ENCODE measurements around the gene S100A6.

- TF ChIP-seq ZNF425 (CRISPR knock-in tag; conservative IDR thresholded peaks at IDR 0.05): no peak
- no peak for TF ChIP-seq CTCF (IDR thresholded peaks at IDR 0.05)
- TF ChIP-seq AFF4 (CRISPR knock-in tag; IDR thresholded peaks at IDR 0.05; ENCODE audit: borderline replicate concordance): no peak
- TF ChIP-seq, protein P1, sequence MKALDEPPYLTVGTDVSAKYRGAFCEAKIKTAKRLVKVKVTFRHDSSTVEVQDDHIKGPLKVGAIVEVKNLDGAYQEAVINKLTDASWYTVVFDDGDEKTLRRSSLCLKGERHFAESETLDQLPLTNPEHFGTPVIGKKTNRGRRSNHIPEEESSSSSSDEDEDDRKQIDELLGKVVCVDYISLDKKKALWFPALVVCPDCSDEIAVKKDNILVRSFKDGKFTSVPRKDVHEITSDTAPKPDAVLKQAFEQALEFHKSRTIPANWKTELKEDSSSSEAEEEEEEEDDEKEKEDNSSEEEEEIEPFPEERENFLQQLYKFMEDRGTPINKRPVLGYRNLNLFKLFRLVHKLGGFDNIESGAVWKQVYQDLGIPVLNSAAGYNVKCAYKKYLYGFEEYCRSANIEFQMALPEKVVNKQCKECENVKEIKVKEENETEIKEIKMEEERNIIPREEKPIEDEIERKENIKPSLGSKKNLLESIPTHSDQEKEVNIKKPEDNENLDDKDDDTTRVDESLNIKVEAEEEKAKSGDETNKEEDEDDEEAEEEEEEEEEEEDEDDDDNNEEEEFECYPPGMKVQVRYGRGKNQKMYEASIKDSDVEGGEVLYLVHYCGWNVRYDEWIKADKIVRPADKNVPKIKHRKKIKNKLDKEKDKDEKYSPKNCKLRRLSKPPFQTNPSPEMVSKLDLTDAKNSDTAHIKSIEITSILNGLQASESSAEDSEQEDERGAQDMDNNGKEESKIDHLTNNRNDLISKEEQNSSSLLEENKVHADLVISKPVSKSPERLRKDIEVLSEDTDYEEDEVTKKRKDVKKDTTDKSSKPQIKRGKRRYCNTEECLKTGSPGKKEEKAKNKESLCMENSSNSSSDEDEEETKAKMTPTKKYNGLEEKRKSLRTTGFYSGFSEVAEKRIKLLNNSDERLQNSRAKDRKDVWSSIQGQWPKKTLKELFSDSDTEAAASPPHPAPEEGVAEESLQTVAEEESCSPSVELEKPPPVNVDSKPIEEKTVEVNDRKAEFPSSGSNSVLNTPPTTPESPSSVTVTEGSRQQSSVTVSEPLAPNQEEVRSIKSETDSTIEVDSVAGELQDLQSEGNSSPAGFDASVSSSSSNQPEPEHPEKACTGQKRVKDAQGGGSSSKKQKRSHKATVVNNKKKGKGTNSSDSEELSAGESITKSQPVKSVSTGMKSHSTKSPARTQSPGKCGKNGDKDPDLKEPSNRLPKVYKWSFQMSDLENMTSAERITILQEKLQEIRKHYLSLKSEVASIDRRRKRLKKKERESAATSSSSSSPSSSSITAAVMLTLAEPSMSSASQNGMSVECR (CRISPR knock-in tag; IDR thresholded peaks at IDR 0.05; ENCODE audit: borderline replicate concordance): no peak
- no peak for TF ChIP-seq USF2 (CRISPR knock-in tag; IDR thresholded peaks at IDR 0.05)
- TF ChIP-seq, protein P2, sequence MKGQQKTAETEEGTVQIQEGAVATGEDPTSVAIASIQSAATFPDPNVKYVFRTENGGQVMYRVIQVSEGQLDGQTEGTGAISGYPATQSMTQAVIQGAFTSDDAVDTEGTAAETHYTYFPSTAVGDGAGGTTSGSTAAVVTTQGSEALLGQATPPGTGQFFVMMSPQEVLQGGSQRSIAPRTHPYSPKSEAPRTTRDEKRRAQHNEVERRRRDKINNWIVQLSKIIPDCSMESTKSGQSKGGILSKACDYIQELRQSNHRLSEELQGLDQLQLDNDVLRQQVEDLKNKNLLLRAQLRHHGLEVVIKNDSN (CRISPR knock-in tag; IDR thresholded peaks at IDR 0.05): no peak
- no peak for TF ChIP-seq NFYB (CRISPR knock-in tag; conservative IDR thresholded peaks at IDR 0.05; ENCODE audit: low read depth)
These were observed 35.9 kb upstream of the S100A6 start for GRCh38 chr1:153571706-153572105.
